Measurements from ENCODE around the gene VWA3A. TPM values are rescaled to one million over a fixed set of nuclear protein-coding genes. Genes with fewer than 3 reads are reported as not detected.

VWA3A gene
- total RNA-seq, 1 experiment from 2014 or later: not detected

DNA sequence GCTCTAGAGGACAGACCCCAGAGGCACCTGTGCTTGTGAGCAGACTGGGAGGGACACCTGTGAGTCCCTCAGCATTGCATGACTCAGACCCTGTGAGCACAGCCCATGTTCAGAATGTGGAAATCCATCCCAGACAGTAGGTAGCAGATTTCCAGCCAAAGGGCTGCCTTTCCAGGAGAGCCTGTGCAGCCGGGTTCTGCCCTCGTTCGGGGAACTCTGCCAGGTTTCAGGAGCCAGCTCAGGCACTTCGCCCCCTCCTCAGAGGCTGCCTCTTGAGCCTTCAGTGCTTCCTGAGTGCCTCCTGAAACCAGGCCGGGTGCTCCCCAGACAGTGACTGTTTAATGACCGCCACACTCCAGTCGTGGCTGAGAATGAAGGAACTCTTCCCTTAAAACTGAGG, 46.7 kb downstream of the VWA3A start:
- H3K79me2 ChIP-seq (ENCODE audit: low read length): no peaks in the 10 kb centered on the region
- ChIA-PET POLR2A (ENCODE audit: unreplicated experiment) (no interaction called here), CTCF (no interaction called here)
- H3K4me1 ChIP-seq (ENCODE audit: insufficient read depth, low read length): no peaks in the 10 kb centered on the region
- no peaks in the 10 kb centered on the region for H3K36me3 ChIP-seq (ENCODE audit: low read depth, low read length)
- H4K20me1 ChIP-seq (ENCODE audit: low read length): no peaks in the 10 kb centered on the region
- H3K9ac ChIP-seq (ENCODE audit: low read length): no peak overlapping the region
- no peak overlapping the region for H2AFZ ChIP-seq (ENCODE audit: low read length)
- H3K27me3 ChIP-seq (ENCODE audit: low read length): 0 out of 2 replicates have a peak, but pooled peaks cover 4% of the 10 kb centered on the region
- no peak overlapping the region for H3K27ac ChIP-seq (ENCODE audit: low read length)
- peak; percentile 41 for DNase-seq
- intact Hi-C loops (cut with micrococcal nuclease): no loop called here
- no peaks in the 10 kb centered on the region for H3K9me2 ChIP-seq (replicated peaks; ENCODE audit: low read length)
- TF ChIP-seq EZH2phosphoT487 (IDR thresholded peaks at IDR 0.05; ENCODE audit: borderline replicate concordance, low read length): no peak
- TF ChIP-seq EZH2 (IDR thresholded peaks at IDR 0.05; ENCODE audit: low read length, unreplicated experiment): no peak
- TF ChIP-seq CTCF (conservative IDR thresholded peaks at IDR 0.05; ENCODE audit: low read depth, low read length): no peak
- H3F3A ChIP-seq (ENCODE audit: low read length, unreplicated experiment): no peaks in the 10 kb centered on the region
- ATAC-seq: no peak; the same call in 1 of the 2 replicates
- BruUV-seq (replicated peaks): no TSS peak
- no peak overlapping the region for H3K4me3 ChIP-seq (ENCODE audit: low read length)
- H3K4me2 ChIP-seq (ENCODE audit: low read length): no peak overlapping the region
- H3K9me3 ChIP-seq (ENCODE audit: low read length): no peaks in the 10 kb centered on the region

DNA sequence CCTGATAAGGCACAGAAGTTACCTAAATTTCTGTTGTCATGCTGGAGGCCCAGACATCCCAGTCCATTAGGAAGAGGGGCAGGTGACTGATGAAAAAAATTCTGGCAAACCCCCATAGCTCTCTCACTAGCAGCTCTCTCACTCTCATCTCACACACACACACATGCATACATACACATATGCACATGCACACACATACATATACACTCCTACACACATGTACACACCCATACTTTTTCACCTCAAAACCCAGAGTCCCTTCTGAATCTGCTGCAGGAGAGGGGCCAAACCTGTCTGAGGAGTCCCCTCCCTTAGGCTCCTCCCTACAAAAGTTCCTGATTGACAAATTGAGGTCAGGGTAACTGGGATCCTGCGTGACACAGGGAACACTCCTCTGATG, 47.4 kb downstream of the VWA3A start:
- no TSS peak for BruUV-seq (replicated peaks)
- CTCF ChIA-PET: no interaction called here
- intact Hi-C loops (cut with micrococcal nuclease): no loop called here

More for the DNA sequence above, 47.4 kb downstream of the VWA3A start:
- no peak overlapping the region for H3K4me3 ChIP-seq (ENCODE audit: low read length)
- H3F3A ChIP-seq (ENCODE audit: low read length, unreplicated experiment): no peaks in the 10 kb centered on the region
- H4K20me1 ChIP-seq (ENCODE audit: low read length): no peaks in the 10 kb centered on the region
- H3K27ac ChIP-seq (ENCODE audit: low read length): no peak overlapping the region
- DNase-seq (no peak), ATAC-seq (no peak)
- no peak for TF ChIP-seq EZH2 (IDR thresholded peaks at IDR 0.05; ENCODE audit: low read length, unreplicated experiment)
- no peak for TF ChIP-seq EZH2phosphoT487 (IDR thresholded peaks at IDR 0.05; ENCODE audit: borderline replicate concordance, low read length)
- no peak for TF ChIP-seq CTCF (conservative IDR thresholded peaks at IDR 0.05; ENCODE audit: low read depth, low read length)
- no peak overlapping the region for H3K9ac ChIP-seq (ENCODE audit: low read length)
- no peaks in the 10 kb centered on the region for H3K4me1 ChIP-seq (ENCODE audit: insufficient read depth, low read length)
- no peaks in the 10 kb centered on the region for H3K9me2 ChIP-seq (replicated peaks; ENCODE audit: low read length)
- 0 out of 2 replicates have a peak, but pooled peaks cover 4% of the 10 kb centered on the region for H3K27me3 ChIP-seq (ENCODE audit: low read length)
- POLR2A ChIA-PET (ENCODE audit: unreplicated experiment): no interaction called here
- no peak overlapping the region for H3K4me2 ChIP-seq (ENCODE audit: low read length)
- H3K79me2 ChIP-seq (ENCODE audit: low read length): no peaks in the 10 kb centered on the region
- H2AFZ ChIP-seq (ENCODE audit: low read length): no peak overlapping the region
- no peaks in the 10 kb centered on the region for H3K36me3 ChIP-seq (ENCODE audit: low read depth, low read length)
- H3K9me3 ChIP-seq (ENCODE audit: low read length): no peaks in the 10 kb centered on the region
